ENCODE data around the gene FOXK2. TPM values are rescaled to one million over a fixed set of nuclear protein-coding genes. Genes with fewer than 3 reads are reported as not detected.
A peak's percentile ranks its signal among the peaks of the same experiment; 100 is the strongest.

The FOXK2 gene
- total RNA-seq, 1 experiment from 2014 or later, result 57.7 TPM

DNA sequence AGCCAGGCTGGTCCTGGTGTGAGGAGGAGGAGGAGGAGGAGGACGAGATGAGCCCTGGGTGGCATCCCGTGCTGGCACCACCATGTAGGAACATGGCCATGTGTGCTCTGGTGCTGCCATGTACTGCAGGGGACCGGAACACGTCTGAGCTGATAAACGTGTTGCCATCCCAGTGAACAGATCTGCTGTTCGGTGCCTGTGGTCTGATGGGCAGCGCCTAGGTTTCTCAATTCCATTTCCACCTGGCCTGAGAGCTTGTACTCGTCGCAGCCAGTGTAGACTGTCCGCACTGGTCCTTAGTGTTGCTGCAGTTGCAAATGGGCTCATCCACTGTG, 28.4 kb upstream of the FOXK2 start:
- DNase-seq (ENCODE audit: low spot score) (no peak), ATAC-seq (no peak)
- H3K4me1 Mint-ChIP-seq, result peaks cover 12% of the 10 kb centered on the region
- POLR2A ChIA-PET, result no interaction called here
- H3K27me3 Mint-ChIP-seq (ENCODE audit: low read depth), result peaks cover 10% of the 10 kb centered on the region
- CTCF ChIA-PET, result no interaction called here
- no peak for TF ChIP-seq GTF2I (CRISPR knock-in tag; conservative IDR thresholded peaks at IDR 0.05)
- H3K4me3 Mint-ChIP-seq, result no peak overlapping the region
- H3K9me3 Mint-ChIP-seq, result no peaks in the 10 kb centered on the region
- peak overlapping the region; percentile 68; the same call in 1 of the 2 replicates for H3K27ac Mint-ChIP-seq
- H3K36me3 Mint-ChIP-seq, result peaks cover 17% of the 10 kb centered on the region

DNA sequence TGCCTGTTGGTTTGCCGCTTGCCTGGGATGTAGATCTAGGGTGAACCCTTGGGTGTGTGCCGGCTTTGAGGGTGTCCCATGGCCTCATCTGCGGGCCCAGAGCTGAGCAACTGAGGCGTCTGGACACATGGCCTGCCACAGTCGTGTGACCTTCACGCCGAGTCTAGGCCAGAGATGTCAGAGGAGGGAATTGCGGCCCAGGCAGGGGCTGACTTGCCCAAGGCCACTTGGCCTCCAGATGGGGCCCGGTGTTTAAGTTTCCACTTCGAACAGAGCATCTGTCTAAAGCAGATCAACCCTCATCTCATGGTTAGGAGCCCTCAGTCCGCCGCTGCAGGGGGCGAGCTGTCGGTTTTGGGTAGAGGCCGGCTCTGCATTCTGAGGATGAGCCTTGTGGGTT, 28.0 kb upstream of the FOXK2 start:
- ChIA-PET POLR2A (no interaction called here), CTCF (interaction anchor here (0.6 kb wide), 1 partner anchor 60 kb away, joined by 3 read pairs; no protein-coding TSS in a partner anchor)
- H3K4me1 Mint-ChIP-seq, result peaks cover 15% of the 10 kb centered on the region
- no peaks in the 10 kb centered on the region for H3K9me3 Mint-ChIP-seq
- TF ChIP-seq FOXJ3 (CRISPR knock-in tag; IDR thresholded peaks at IDR 0.05; ENCODE audit: borderline replicate concordance) (no peak), RORB (CRISPR knock-in tag; IDR thresholded peaks at IDR 0.05) (no peak), CBFB (CRISPR knock-in tag; IDR thresholded peaks at IDR 0.05; ENCODE audit: low read depth) (no peak), GRHL2 (CRISPR knock-in tag; IDR thresholded peaks at IDR 0.05; ENCODE audit: insufficient replicate concordance, severe bottlenecking) (no peak)
- TF ChIP-seq, protein P1, sequence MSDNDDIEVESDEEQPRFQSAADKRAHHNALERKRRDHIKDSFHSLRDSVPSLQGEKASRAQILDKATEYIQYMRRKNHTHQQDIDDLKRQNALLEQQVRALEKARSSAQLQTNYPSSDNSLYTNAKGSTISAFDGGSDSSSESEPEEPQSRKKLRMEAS (CRISPR knock-in tag; IDR thresholded peaks at IDR 0.05), result no peak
- TF ChIP-seq, protein P2, sequence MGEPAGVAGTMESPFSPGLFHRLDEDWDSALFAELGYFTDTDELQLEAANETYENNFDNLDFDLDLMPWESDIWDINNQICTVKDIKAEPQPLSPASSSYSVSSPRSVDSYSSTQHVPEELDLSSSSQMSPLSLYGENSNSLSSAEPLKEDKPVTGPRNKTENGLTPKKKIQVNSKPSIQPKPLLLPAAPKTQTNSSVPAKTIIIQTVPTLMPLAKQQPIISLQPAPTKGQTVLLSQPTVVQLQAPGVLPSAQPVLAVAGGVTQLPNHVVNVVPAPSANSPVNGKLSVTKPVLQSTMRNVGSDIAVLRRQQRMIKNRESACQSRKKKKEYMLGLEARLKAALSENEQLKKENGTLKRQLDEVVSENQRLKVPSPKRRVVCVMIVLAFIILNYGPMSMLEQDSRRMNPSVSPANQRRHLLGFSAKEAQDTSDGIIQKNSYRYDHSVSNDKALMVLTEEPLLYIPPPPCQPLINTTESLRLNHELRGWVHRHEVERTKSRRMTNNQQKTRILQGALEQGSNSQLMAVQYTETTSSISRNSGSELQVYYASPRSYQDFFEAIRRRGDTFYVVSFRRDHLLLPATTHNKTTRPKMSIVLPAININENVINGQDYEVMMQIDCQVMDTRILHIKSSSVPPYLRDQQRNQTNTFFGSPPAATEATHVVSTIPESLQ (CRISPR knock-in tag; IDR thresholded peaks at IDR 0.05), result no peak
- TF ChIP-seq, protein P3, sequence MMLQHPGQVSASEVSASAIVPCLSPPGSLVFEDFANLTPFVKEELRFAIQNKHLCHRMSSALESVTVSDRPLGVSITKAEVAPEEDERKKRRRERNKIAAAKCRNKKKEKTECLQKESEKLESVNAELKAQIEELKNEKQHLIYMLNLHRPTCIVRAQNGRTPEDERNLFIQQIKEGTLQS (CRISPR knock-in tag; conservative IDR thresholded peaks at IDR 0.05), result no peak
- TF ChIP-seq, protein P4, sequence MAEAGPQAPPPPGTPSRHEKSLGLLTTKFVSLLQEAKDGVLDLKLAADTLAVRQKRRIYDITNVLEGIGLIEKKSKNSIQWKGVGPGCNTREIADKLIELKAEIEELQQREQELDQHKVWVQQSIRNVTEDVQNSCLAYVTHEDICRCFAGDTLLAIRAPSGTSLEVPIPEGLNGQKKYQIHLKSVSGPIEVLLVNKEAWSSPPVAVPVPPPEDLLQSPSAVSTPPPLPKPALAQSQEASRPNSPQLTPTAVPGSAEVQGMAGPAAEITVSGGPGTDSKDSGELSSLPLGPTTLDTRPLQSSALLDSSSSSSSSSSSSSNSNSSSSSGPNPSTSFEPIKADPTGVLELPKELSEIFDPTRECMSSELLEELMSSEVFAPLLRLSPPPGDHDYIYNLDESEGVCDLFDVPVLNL (CRISPR knock-in tag; IDR thresholded peaks at IDR 0.05; ENCODE audit: borderline replicate concordance, low read depth), result no peak
- H3K36me3 Mint-ChIP-seq, result peaks cover 13% of the 10 kb centered on the region
- DNase-seq (ENCODE audit: low spot score) (no peak), ATAC-seq (no peak)
- no peak overlapping the region for H3K4me3 Mint-ChIP-seq
- peak overlapping the region; percentile 68; the same call in 1 of the 2 replicates for H3K27ac Mint-ChIP-seq
- peaks cover 13% of the 10 kb centered on the region for H3K27me3 Mint-ChIP-seq (ENCODE audit: low read depth)

DNA sequence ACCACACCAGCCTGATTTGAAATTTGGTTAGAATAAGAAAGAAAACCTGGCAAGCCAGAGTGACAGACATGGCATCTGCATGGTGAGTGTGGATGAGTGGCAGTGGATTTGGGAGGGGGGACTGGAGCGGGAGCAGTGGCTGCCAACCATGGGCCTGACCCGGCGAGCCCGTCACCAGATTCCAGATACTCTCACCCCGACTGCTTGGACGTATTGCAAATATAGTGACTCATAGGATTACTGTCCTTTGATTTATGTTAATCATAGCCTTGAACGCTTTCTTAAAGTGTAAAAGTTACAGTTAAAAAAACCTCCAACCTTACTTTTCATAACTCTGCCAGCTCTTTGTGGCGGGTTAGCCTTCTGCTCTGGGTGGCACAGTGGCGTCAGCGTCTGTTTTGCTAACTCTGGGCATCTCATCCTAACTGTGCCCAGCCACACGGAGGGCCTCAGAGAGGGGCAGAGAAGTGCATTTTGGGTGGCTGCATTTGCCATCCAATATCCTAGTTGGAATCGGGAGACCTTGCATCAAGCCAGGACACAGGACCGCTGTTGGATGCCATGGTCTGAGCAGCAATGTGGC, 26.8 kb upstream of the FOXK2 start:
- Mint-ChIP-seq H3K4me3 (no peak overlapping the region), H3K4me1 (peaks cover 17% of the 10 kb centered on the region), H3K9me3 (no peaks in the 10 kb centered on the region), H3K27me3 (ENCODE audit: low read depth) (peaks cover 22% of the 10 kb centered on the region), H3K36me3 (peaks cover 4% of the 10 kb centered on the region), H3K27ac (no peak overlapping the region)
- ChIA-PET CTCF (interaction anchor here (0.7 to 2.1 kb wide), 2 partner anchors 61 to 81 kb away, joined by 3 to 16 read pairs; no protein-coding TSS in a partner anchor), POLR2A (interaction anchor here (0.6 kb wide), 1 partner anchor 198 kb away, joined by 3 read pairs; no protein-coding TSS in a partner anchor)
- DNase-seq (ENCODE audit: low spot score), result no peak
- no peak for TF ChIP-seq ZNF121 (CRISPR knock-in tag; IDR thresholded peaks at IDR 0.05)
- no peak for ATAC-seq

DNA sequence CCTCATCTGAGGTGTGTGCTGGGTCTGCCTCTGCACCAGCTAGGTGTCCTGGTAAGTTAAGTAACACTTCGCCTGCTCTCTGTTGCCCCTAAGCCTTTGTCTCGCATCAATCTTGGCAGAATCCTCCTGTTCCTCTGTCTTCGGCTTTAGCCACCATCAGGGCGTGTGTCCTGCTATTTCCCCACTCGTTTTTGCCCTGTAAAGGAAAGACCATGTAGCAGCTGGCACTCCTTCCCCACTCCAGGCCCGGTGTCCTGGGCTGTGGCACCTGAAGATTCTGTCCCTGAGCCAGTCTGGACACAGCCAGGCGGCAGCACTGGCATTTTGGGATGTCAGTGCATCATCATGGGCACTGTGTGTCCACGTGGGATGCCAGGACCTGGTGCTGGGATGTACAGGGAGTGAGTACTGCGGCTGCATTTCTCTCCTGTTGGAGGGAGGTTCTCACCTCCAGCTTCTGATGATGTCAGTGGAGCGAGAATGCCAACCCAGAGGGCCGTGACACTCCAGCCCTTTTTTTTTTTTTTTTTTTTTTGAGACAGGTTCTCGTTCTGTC, 26.2 kb upstream of the FOXK2 start:
- Mint-ChIP-seq H3K27me3 (ENCODE audit: low read depth) (peaks cover 28% of the 10 kb centered on the region), H3K27ac (no peak overlapping the region; the same call in 1 of the 2 replicates), H3K4me3 (peak overlapping the region; percentile 86; the same call in 1 of the 2 replicates), H3K36me3 (no peaks in the 10 kb centered on the region; the same call in 1 of the 2 replicates), H3K9me3 (no peaks in the 10 kb centered on the region), H3K4me1 (peaks cover 20% of the 10 kb centered on the region)
- DNase-seq (ENCODE audit: low spot score) (no peak), ATAC-seq (no peak)
- ChIA-PET CTCF (interaction anchor here (0.9 to 2.6 kb wide), 5 partner anchors 10 to 62 kb away, joined by 3 to 16 read pairs (median 7); no protein-coding TSS in a partner anchor), POLR2A (interaction anchor here (0.6 kb wide), 1 partner anchor 197 kb away, joined by 3 read pairs; no protein-coding TSS in a partner anchor)
- TF ChIP-seq, protein P5, sequence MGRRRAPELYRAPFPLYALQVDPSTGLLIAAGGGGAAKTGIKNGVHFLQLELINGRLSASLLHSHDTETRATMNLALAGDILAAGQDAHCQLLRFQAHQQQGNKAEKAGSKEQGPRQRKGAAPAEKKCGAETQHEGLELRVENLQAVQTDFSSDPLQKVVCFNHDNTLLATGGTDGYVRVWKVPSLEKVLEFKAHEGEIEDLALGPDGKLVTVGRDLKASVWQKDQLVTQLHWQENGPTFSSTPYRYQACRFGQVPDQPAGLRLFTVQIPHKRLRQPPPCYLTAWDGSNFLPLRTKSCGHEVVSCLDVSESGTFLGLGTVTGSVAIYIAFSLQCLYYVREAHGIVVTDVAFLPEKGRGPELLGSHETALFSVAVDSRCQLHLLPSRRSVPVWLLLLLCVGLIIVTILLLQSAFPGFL (CRISPR knock-in tag; IDR thresholded peaks at IDR 0.05; ENCODE audit: borderline replicate concordance), result no peak
- TF ChIP-seq NR1H2 (CRISPR knock-in tag; IDR thresholded peaks at IDR 0.05), result no peak
- TF ChIP-seq, protein P4 (CRISPR knock-in tag; IDR thresholded peaks at IDR 0.05; ENCODE audit: borderline replicate concordance, low read depth), result no peak
- TF ChIP-seq, protein P6, sequence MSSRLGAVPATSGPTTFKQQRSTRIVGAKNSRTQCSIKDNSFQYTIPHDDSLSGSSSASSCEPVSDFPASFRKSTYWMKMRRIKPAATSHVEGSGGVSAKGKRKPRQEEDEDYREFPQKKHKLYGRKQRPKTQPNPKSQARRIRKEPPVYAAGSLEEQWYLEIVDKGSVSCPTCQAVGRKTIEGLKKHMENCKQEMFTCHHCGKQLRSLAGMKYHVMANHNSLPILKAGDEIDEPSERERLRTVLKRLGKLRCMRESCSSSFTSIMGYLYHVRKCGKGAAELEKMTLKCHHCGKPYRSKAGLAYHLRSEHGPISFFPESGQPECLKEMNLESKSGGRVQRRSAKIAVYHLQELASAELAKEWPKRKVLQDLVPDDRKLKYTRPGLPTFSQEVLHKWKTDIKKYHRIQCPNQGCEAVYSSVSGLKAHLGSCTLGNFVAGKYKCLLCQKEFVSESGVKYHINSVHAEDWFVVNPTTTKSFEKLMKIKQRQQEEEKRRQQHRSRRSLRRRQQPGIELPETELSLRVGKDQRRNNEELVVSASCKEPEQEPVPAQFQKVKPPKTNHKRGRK (CRISPR knock-in tag; IDR thresholded peaks at IDR 0.05; ENCODE audit: borderline replicate concordance), result no peak
- TF ChIP-seq ZNF219 (CRISPR knock-in tag; IDR thresholded peaks at IDR 0.05; ENCODE audit: borderline replicate concordance), result no peak
- TF ChIP-seq, protein P7, sequence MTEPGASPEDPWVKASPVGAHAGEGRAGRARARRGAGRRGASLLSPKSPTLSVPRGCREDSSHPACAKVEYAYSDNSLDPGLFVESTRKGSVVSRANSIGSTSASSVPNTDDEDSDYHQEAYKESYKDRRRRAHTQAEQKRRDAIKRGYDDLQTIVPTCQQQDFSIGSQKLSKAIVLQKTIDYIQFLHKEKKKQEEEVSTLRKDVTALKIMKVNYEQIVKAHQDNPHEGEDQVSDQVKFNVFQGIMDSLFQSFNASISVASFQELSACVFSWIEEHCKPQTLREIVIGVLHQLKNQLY (CRISPR knock-in tag; IDR thresholded peaks at IDR 0.05), result no peak
- TF ChIP-seq CREB1 (CRISPR knock-in tag; IDR thresholded peaks at IDR 0.05), result no peak
- TF ChIP-seq, protein P8, sequence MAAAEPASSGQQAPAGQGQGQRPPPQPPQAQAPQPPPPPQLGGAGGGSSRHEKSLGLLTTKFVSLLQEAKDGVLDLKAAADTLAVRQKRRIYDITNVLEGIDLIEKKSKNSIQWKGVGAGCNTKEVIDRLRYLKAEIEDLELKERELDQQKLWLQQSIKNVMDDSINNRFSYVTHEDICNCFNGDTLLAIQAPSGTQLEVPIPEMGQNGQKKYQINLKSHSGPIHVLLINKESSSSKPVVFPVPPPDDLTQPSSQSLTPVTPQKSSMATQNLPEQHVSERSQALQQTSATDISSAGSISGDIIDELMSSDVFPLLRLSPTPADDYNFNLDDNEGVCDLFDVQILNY (CRISPR knock-in tag; IDR thresholded peaks at IDR 0.05), result no peak

Measured in WTC11 (cell line).